ENCODE measurements around the gene NPL.

The NPL gene

DNA sequence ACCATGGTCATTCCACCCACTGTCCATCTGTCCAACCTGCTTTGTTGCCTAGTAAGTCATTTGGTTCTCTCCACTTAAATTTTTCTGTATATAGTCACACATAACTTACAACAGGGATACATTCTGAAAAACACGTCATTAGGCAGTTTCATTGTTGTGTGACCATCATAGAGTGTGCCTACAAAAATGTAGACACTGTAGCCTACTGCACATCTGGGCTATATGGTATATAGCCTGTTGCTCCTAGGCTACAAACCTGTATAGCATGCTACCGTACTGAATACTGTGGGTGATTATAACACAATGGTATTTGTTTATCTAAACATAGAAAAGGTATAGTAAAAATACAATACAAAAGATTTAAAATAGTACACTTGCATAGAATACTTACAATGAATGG lies 10.0 kb upstream of the NPL start:
- no peak for DNase-seq

DNA sequence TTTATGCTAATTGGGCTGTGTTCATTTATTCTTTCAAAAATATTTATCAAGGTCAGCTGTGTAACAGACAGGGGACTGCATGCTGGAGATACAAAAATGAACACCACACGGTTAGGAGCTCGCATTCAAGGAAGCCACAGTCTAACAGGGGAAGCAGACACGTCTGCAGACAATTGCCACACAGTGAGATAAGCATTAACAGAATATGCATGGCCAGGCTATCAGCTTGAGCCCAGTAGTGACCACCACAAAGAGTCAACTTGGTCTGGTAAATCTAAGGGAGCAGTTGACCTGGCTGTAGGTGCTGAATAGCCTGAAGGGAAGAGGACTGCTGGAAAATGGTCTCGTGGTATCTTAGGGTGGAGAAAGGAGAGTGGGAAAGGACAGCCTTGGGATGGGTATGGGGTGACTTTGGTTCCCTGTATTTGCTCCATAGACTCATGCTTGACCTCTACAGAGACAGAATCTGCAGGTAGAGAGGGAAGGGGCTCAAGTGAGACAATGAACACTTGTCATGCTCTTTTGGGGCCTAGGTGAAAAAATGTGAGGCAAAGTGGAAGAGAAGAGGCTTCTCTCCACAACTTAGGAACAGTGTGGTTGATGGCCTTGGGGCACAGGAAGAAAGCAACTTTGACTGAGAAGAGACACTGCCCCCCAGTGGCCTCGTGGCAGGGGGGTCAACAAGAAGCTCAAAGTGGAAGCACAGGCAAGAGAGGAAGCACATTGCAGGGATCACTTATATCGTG lies 7.6 kb upstream of the NPL start:
- DNase-seq, result peak; percentile 82

DNA sequence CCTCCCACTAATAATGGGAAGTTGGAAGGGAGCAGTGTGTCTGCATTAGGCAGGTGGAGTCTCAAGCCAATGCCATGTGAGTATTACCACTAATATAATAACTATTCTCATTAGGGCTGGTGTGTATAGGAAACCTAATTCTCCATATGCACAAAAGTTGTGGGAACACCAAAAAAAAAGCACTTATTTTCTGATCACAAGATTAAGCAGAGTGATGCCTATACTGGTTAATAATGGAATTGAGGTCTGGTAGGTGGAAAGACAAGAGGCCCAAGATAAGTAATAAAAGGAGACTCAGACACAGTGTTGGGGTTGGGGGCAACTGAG lies 7.0 kb upstream of the NPL start:
- DNase-seq, result no peak

DNA sequence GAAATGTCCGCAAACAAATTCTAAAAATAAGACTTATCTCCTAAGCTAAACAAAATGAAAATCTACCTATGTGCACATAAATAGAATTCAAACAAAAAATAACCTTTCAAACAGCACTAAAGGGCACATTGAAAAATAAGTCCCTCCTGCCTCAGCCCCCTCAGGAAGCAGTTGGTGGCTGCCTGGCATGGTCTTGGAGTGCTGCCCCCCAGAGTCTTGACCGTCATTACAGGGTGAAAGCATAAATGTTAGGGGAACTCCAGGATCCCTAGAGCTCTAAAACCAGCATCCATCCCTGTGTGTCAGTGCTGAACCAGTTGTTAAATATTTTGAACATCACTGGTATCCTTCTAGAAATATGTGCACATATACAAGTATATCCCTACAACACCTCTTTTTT lies 6.5 kb upstream of the NPL start:
- no peak for DNase-seq

DNA sequence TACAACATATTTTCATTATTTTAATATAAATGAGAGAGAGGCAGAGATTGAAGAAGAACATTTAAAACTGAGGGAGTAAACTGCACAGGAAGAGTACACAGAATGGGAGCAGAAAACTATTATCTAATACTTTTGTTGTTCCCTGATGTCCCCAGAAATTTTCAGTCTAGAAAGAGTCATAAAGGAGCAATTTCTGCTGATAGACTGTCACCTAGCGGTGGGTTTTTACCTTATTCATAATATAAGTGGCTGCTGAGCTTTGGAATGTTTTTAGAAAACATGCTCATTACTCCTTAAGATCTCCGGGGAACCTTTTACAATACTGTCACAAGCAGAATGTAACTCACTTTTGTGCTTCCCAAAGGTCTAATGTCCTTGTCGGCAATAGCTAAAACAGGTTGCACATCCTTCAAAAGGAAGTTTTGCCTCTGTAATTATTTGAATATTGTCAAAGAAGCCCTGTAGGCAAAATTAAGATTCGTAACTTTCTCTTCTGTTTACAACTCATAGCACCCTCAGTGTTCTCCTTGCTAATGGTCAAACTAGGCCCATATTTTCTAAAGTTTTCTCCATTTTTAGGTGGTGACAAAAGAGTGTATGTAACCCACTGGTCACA lies 4.9 kb upstream of the NPL start:
- peak; percentile 83 for DNase-seq

DNA sequence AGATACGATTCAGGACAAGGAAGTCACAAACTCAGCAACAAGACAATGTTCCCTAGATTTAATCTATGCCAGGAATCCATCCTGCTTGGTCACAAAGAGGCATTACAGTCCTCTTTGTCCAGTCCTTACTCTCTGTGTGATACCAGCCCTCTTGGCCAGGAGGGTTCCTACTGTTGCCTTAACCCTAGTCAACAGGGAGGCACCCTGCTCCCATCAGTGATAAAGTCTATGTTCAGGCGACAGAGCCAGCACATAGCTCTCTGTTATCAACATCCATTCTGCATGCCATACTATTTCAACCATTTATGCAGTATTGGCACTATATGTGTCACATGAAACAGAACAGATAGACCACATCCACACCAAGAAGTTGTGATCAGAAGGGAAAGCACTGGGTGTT lies 4.4 kb upstream of the NPL start:
- no peak for DNase-seq

GRCh38 chr1:182786223-182786994 lies 3.2 kb upstream of the NPL start:
- DNase-seq, result peak; percentile 81

DNA sequence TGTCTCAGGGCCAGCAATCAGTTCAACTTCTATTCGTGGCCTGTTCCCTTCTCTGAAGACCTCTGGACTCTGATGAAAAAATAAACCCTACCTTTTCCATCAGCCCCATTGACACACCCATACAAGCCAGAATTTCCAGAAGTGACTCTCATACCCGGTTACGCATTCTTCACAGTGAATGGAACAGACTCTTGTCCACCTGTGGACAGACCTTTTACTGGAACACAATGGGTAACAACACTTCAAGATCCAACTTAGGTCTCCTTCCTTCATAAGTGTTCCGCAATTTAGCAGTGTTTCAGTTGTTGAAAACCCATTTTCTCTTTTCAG lies 2.6 kb upstream of the NPL start:
- no peak for DNase-seq

DNA sequence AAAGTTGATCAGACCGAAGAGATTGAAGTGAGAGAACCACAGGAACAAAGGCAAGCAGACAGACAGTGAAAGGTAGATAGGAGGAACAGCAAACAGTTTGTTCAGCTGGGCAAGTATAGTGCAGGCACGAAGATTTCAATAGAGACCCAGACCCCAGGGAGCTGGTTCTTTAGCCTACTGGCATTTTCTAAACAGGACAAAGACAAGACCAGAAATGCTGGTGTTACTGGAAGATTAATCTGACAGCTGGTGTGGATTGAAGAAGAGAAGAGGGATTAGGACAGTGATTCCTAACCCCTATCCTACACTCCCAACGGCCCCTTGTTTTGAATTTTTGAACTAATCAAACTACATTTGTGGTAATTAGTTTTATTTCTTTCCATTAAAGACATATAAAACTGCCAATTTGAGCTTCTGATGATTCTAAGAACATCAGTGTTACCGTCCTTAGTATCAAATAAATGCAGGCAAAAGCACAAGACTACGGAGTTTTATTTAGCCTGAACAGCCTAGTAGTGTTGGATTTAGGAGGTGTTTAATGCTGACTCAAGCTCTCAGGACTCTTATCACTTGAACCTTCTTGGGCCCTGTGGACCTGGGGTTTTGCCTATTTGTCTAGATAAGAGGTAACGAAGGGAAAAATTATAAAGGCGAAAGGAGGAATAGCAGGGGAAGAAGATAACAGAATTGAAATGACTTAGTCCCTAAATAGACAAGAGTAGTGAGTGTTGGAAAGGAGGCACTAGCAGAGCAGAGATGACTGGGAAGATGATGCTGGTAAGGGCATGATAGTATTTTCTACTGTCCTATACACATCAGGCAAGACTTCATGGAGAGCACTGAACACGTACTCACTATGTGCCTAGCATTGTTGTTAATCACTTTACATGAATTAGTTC lies 2.0 kb downstream of the NPL start:
- no peak for DNase-seq

DNA sequence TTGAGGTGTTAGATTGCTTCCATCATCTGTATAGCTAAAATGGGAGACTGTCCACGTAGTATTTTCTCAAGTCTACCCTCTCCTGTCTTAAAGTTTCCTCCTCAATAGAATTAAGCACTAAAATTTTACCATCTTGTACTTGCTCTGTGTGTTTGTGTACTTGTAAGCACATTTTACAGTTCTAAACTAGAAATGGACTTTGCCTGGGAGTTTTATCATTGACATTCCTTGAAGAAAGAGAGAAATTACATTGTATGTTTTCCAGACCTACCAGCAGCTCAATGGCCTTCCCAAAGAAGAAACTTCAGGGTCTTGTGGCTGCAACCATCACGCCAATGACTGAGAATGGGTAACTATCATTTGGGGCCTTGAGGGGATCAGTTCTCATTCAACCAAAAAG lies 4.5 kb downstream of the NPL start:
- DNase-seq, result no peak

GRCh38 chr1:182794676-182795201 lies 5.2 kb downstream of the NPL start:
- no peak for DNase-seq

GRCh38 chr1:182795563-182796228 lies 6.1 kb downstream of the NPL start:
- no peak for DNase-seq

GRCh38 chr1:182802006-182802803 lies 12.6 kb downstream of the NPL start:
- DNase-seq, result no peak

- DNase-seq, result no peak
Observed at GRCh38 chr1:182803846-182804245, 14.3 kb downstream of the NPL start.

DNA sequence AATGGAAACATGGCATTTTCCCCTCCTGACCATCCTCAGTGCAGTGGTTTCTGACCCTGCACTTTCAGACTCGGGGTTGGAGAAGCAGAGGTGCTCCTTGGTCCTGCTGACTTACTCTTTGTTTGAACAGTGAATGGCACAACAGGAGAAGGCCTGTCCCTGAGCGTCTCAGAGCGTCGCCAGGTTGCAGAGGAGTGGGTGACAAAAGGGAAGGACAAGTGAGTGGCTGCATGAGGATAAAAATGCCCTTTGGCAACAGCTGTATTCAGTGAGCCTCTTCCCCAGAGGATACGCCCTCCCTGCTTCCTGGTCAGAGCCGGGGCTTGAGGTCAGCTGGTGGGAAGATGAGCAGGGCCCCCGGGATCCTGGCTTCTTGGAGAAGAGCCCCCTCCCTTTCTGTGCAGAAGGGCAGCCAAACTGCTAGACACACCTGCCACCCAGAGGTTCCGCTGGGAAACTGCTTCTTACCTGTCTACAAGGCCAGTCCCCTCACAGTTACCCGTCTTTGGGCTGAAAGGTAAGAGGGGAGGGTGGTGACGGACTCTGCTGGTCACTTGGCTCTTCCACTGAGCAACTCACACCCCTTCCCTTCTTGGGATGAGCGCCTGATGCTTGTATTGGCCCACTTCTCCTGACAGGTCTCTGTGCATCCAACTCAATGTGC lies 16.6 kb downstream of the NPL start:
- DNase-seq, result no peak

GRCh38 chr1:182807907-182808306 lies 18.3 kb downstream of the NPL start:
- DNase-seq, result no peak

GRCh38 chr1:182809414-182809957 lies 19.9 kb downstream of the NPL start:
- DNase-seq, result no peak

- no peak for DNase-seq
Observed at GRCh38 chr1:182811975-182812722, 22.6 kb downstream of the NPL start.

DNA sequence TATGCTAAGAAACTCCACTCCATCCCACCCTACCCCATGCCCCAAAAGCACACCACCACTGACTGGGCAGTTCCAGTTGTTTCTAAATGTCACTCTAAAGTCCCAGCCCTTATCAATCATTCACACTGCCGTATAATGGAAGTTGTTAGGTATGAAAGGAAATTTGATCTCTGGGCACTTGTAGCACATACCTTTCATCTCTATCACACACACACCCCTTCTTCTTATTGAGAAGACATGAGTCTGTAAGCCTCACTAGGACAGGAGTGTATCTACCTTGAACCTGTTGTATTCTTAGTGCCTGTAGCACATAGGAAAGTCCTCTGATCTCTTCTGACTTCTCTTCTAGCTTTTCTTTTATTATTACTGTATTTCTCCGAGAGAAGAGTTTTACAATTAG lies 27.3 kb downstream of the NPL start:
- no peak for DNase-seq

GRCh38 chr1:182817802-182818201 lies 28.2 kb downstream of the NPL start:
- no peak for DNase-seq

All from NCI-H1694 treated with DMSO at 0.1 percent for 48 hours (cell line).